ENCODE results near the gene FAM3A.

Gene FAM3A

GRCh38 chrX:154463611-154464220 is 52.3 kb downstream of the FAM3A start:
- no peak overlapping the region for H3K27ac ChIP-seq (ENCODE audit: insufficient read depth in 1 of 2, low read depth in 1 of 2, low read length in 2 of 2, poor library complexity in 1 of 2, severe bottlenecking in 2 of 2)
- CTCF ChIA-PET = no interaction called here
- no peak overlapping the region for H3K4me3 ChIP-seq (ENCODE audit: control insufficient read depth in 1 of 7, extremely low read depth in 1 of 7, insufficient read depth in 4 of 7, low read depth in 2 of 7, low read length in 6 of 7)
- peaks cover 0 to 4% (median under 1%) of the 10 kb centered on the region in 4 experiments for H3K4me1 ChIP-seq (ENCODE audit: control extremely low read depth in 1 of 4, control insufficient read depth in 4 of 4, insufficient read depth in 4 of 4, low read length in 3 of 4)
- DNase-seq = no peak
- peaks cover 0 to 5% (median 0%) of the 10 kb centered on the region in 5 experiments for H3K9me3 ChIP-seq (ENCODE audit: control extremely low read depth in 1 of 5, control insufficient read depth in 4 of 5, insufficient read depth in 2 of 5, low read depth in 1 of 5, low read length in 4 of 5)
- H3K36me3 ChIP-seq (ENCODE audit: control insufficient read depth in 4 of 4, insufficient read depth in 4 of 4, low read length in 3 of 4) = peaks cover 0 to 16% (median 6%) of the 10 kb centered on the region in 4 experiments
- POLR2A ChIA-PET = no interaction called here
- H3K27me3 ChIP-seq (replicated peaks in 2 of 5; ENCODE audit: control insufficient read depth in 4 of 5, insufficient read depth in 5 of 5, low read length in 4 of 5) = peaks cover 0 to 11% (median 0%) of the 10 kb centered on the region in 5 experiments
- WGBS (ENCODE audit: insufficient coverage) = 93% methylated on average over 32 of the region's 36 CpGs

DNA sequence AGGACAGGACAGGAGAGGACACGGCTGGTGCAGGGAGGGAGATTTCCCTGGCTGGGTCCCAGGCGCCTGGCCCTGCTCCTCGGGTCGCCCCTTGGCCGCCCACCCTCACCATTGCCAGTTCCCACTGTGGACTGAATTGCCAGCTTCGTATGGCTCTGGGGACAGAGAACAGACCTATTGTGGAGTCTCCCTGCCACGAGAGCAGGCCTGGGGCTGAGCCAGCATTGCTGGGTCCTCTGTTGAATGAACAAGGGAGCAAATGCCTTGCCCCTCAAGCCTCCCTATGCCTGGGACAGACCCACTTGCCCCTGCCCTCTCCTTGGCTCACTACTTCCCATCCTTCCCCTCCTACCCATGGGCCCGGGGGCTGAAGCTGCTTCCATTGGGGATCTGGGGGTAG is 53.6 kb downstream of the FAM3A start:
- H3K4me3 ChIP-seq (ENCODE audit: control insufficient read depth in 1 of 7, extremely low read depth in 1 of 7, insufficient read depth in 4 of 7, low read depth in 2 of 7, low read length in 6 of 7) = no peak overlapping the region
- H3K4me1 ChIP-seq (ENCODE audit: control extremely low read depth in 1 of 4, control insufficient read depth in 4 of 4, insufficient read depth in 4 of 4, low read length in 3 of 4) = peaks cover 0 to 5% (median 2%) of the 10 kb centered on the region in 4 experiments
- H3K36me3 ChIP-seq (ENCODE audit: control insufficient read depth in 4 of 4, insufficient read depth in 4 of 4, low read length in 3 of 4) = peaks cover 0 to 16% (median 5%) of the 10 kb centered on the region in 4 experiments
- POLR2A ChIA-PET = no interaction called here
- WGBS (ENCODE audit: insufficient coverage) = 100% methylated on average over 7 of the region's 8 CpGs
- CTCF ChIA-PET = interaction anchor here (1.1 to 1.8 kb wide), 2 partner anchors 11 to 80 kb away, joined by 3 to 5 read pairs; no protein-coding TSS in a partner anchor
- peaks cover 0 to 11% (median 0%) of the 10 kb centered on the region in 5 experiments for H3K27me3 ChIP-seq (replicated peaks in 2 of 5; ENCODE audit: control insufficient read depth in 4 of 5, insufficient read depth in 5 of 5, low read length in 4 of 5)
- H3K9me3 ChIP-seq (ENCODE audit: control extremely low read depth in 1 of 5, control insufficient read depth in 4 of 5, insufficient read depth in 2 of 5, low read depth in 1 of 5, low read length in 4 of 5) = peaks cover 0 to 3% (median 0%) of the 10 kb centered on the region in 5 experiments
- DNase-seq = no peak
- H3K27ac ChIP-seq (ENCODE audit: insufficient read depth in 1 of 2, low read depth in 1 of 2, low read length in 2 of 2, poor library complexity in 1 of 2, severe bottlenecking in 2 of 2) = no peak overlapping the region

- H3K36me3 ChIP-seq (ENCODE audit: control insufficient read depth in 4 of 4, insufficient read depth in 4 of 4, low read length in 3 of 4) = peaks cover 0 to 16% (median 0%) of the 10 kb centered on the region in 4 experiments
- H3K4me1 ChIP-seq (ENCODE audit: control extremely low read depth in 1 of 4, control insufficient read depth in 4 of 4, insufficient read depth in 4 of 4, low read length in 3 of 4) = peaks cover 0 to 7% (median 2%) of the 10 kb centered on the region in 4 experiments
- CTCF ChIA-PET = interaction anchor here (0.5 to 1.4 kb wide), 2 partner anchors 54 to 67 kb away, joined by 3 to 6 read pairs; no protein-coding TSS in a partner anchor
- H3K27me3 ChIP-seq (replicated peaks in 2 of 5; ENCODE audit: control insufficient read depth in 4 of 5, insufficient read depth in 5 of 5, low read length in 4 of 5) = peaks cover 0 to 11% (median 0%) of the 10 kb centered on the region in 5 experiments
- no peak for DNase-seq
- H3K4me3 ChIP-seq (ENCODE audit: control insufficient read depth in 1 of 7, extremely low read depth in 1 of 7, insufficient read depth in 4 of 7, low read depth in 2 of 7, low read length in 6 of 7) = no peak overlapping the region
- POLR2A ChIA-PET = interaction anchor here (0.9 kb wide), 1 partner anchor 63 kb away, joined by 4 read pairs; no protein-coding TSS in a partner anchor
- 91% methylated on average over 23 of the region's 26 CpGs for WGBS (ENCODE audit: insufficient coverage)
- H3K9me3 ChIP-seq (ENCODE audit: control extremely low read depth in 1 of 5, control insufficient read depth in 4 of 5, insufficient read depth in 2 of 5, low read depth in 1 of 5, low read length in 4 of 5) = peaks cover 0 to 3% (median 0%) of the 10 kb centered on the region in 5 experiments
- no peak overlapping the region for H3K27ac ChIP-seq (ENCODE audit: insufficient read depth in 1 of 2, low read depth in 1 of 2, low read length in 2 of 2, poor library complexity in 1 of 2, severe bottlenecking in 2 of 2)
These were observed 55.7 kb downstream of the FAM3A start for GRCh38 chrX:154460326-154460725.

GRCh38 chrX:154459832-154460231 is 56.2 kb downstream of the FAM3A start:
- peaks cover 0 to 11% (median 0%) of the 10 kb centered on the region in 5 experiments for H3K27me3 ChIP-seq (replicated peaks in 2 of 5; ENCODE audit: control insufficient read depth in 4 of 5, insufficient read depth in 5 of 5, low read length in 4 of 5)
- WGBS (ENCODE audit: insufficient coverage) = 90% methylated on average over 13 of the region's 14 CpGs
- no peak for DNase-seq
- POLR2A ChIA-PET = no interaction called here
- no peak overlapping the region for H3K4me3 ChIP-seq (ENCODE audit: control insufficient read depth in 1 of 7, extremely low read depth in 1 of 7, insufficient read depth in 4 of 7, low read depth in 2 of 7, low read length in 6 of 7)
- CTCF ChIA-PET = interaction anchor here (1.4 kb wide), 1 partner anchor 67 kb away, joined by 6 read pairs; no protein-coding TSS in a partner anchor
- peaks cover 0 to 16% (median 0%) of the 10 kb centered on the region in 4 experiments for H3K36me3 ChIP-seq (ENCODE audit: control insufficient read depth in 4 of 4, insufficient read depth in 4 of 4, low read length in 3 of 4)
- H3K4me1 ChIP-seq (ENCODE audit: control extremely low read depth in 1 of 4, control insufficient read depth in 4 of 4, insufficient read depth in 4 of 4, low read length in 3 of 4) = peaks cover 0 to 7% (median 2%) of the 10 kb centered on the region in 4 experiments
- H3K9me3 ChIP-seq (ENCODE audit: control extremely low read depth in 1 of 5, control insufficient read depth in 4 of 5, insufficient read depth in 2 of 5, low read depth in 1 of 5, low read length in 4 of 5) = peaks cover 0 to 3% (median 0%) of the 10 kb centered on the region in 5 experiments
- H3K27ac ChIP-seq (ENCODE audit: insufficient read depth in 1 of 2, low read depth in 1 of 2, low read length in 2 of 2, poor library complexity in 1 of 2, severe bottlenecking in 2 of 2) = no peak overlapping the region

DNA sequence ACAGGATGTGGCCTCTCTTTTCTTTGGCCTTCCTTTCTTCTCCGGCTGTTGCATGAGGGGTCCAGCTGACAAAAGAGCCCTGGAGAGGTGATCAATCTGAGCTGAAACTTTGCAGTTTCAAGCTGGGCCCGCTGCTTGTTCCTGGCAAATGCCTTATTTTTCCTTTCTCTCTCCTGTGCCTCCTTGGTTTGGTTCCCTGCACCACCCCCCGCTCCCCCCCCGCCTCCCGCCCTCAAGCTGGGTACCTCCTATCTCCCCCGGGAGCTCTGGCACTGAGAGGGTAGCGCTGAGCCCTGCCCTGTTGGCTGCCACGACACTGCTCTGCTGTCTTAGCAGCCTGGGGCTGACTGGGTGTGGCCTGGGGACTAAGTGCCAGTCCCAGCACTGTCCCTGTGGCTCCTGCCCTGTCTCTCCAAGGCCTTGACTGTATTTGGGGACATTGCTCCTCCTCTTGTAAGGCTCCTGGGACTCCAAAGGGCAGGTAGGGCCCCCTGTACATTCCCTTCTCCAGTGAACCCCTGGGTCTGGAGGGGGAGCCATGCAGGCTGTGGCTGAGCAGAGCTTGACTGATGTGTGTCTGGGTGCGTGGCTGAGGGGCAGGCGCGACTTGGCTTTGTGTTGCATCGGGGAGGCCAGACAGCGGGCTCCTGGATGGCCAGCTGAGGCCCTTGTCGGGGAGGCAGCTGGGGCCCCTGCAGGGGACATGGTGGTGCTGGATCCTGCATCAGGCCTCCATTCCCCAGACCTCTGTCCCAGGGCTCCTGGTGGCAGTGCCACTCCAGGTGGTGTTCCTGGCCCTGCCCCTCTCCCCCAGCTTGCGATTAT is 56.9 kb downstream of the FAM3A start:
- H3K4me1 ChIP-seq (ENCODE audit: control extremely low read depth in 1 of 4, control insufficient read depth in 4 of 4, insufficient read depth in 4 of 4, low read length in 3 of 4) = peaks cover 0 to 7% (median 2%) of the 10 kb centered on the region in 4 experiments
- H3K9me3 ChIP-seq (ENCODE audit: control extremely low read depth in 1 of 5, control insufficient read depth in 4 of 5, insufficient read depth in 2 of 5, low read depth in 1 of 5, low read length in 4 of 5) = peaks cover 0 to 3% (median 0%) of the 10 kb centered on the region in 5 experiments
- CTCF ChIA-PET = no interaction called here
- peaks cover 0 to 16% (median 0%) of the 10 kb centered on the region in 4 experiments for H3K36me3 ChIP-seq (ENCODE audit: control insufficient read depth in 4 of 4, insufficient read depth in 4 of 4, low read length in 3 of 4)
- H3K27ac ChIP-seq (ENCODE audit: insufficient read depth in 1 of 2, low read depth in 1 of 2, low read length in 2 of 2, poor library complexity in 1 of 2, severe bottlenecking in 2 of 2) = no peak overlapping the region
- H3K4me3 ChIP-seq (ENCODE audit: control insufficient read depth in 1 of 7, extremely low read depth in 1 of 7, insufficient read depth in 4 of 7, low read depth in 2 of 7, low read length in 6 of 7) = peak overlapping the region; percentile 21 to 75 (median 61)
- POLR2A ChIA-PET = interaction anchor here (1.2 to 1.3 kb wide), 2 partner anchors 11 to 68 kb away, joined by 3 read pairs; no protein-coding TSS in a partner anchor
- H3K27me3 ChIP-seq (replicated peaks in 2 of 5; ENCODE audit: control insufficient read depth in 4 of 5, insufficient read depth in 5 of 5, low read length in 4 of 5) = peaks cover 0 to 5% (median 0%) of the 10 kb centered on the region in 5 experiments
- WGBS (ENCODE audit: insufficient coverage) = 68% methylated on average over 11 of the region's 15 CpGs
- DNase-seq = no peak

DNA sequence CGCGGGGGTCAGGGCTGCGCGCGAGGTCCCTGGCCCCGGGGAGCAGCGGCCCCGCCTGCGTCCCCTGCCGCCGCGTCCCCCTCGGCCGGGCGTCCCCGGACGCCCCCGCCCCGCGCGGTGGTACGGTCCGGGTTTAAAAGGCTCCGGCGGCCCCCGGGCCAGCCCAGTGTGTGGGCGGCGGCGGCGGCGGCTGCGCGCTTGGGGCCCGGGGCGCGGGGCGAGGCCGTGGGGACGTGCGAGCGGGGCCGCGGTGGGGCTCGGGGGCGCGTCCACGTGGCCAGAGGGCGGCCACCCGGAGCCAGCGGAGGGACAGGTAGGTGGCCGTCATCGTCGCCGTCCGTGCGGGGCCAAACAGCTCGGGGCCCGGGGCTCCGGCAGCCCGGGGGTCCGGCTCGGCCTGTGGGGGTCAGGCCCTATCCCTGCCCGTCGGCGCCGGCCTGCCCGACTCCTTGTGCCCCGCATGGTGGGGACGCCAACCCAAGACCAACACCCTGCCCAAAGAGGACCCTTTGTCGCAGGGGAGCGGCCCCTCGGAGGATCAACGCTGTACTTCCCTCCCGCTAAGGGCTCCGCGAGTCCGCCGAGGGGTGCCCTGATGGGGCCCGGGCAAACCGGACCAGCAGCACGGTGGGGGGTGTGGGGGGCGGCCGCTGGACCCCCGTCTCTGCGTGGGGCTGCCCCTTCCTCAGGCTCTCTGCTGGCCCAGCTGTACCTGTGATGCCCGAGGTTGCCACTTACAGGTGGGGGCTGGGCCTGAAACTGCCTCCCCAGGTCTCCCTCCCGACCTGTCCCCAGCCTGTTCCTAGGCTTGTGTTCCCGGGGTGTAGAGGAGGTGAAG is 57.7 kb downstream of the FAM3A start, which contains the start of gene PLXNA3:
TSS of gene PLXNA3 (plus strand) at position 166 of the 838 bp plus-strand sequence. CDS start 1,903 bp downstream, outside the sequence.
- H3K9me3 ChIP-seq (ENCODE audit: control extremely low read depth in 1 of 5, control insufficient read depth in 4 of 5, insufficient read depth in 2 of 5, low read depth in 1 of 5, low read length in 4 of 5) = peaks cover 0 to 3% (median 0%) of the 10 kb centered on the region in 5 experiments
- ChIA-PET POLR2A (interaction anchor here (1.2 to 1.3 kb wide), 2 partner anchors 10 to 69 kb away, joined by 3 read pairs; no protein-coding TSS in a partner anchor), CTCF (no interaction called here)
- peak; percentile 27 to 67 (median 62) for DNase-seq
- peaks cover 0 to 7% (median 2%) of the 10 kb centered on the region in 4 experiments for H3K4me1 ChIP-seq (ENCODE audit: control extremely low read depth in 1 of 4, control insufficient read depth in 4 of 4, insufficient read depth in 4 of 4, low read length in 3 of 4)
- peaks cover 0 to 16% (median 0%) of the 10 kb centered on the region in 4 experiments for H3K36me3 ChIP-seq (ENCODE audit: control insufficient read depth in 4 of 4, insufficient read depth in 4 of 4, low read length in 3 of 4)
- H3K4me3 ChIP-seq (ENCODE audit: control insufficient read depth in 1 of 7, extremely low read depth in 1 of 7, insufficient read depth in 4 of 7, low read depth in 2 of 7, low read length in 6 of 7) = peak within 1 kb of the TSS; percentile 38 to 75 (median 61)
- H3K27ac ChIP-seq (ENCODE audit: insufficient read depth in 1 of 2, low read depth in 1 of 2, low read length in 2 of 2, poor library complexity in 1 of 2, severe bottlenecking in 2 of 2) = peak within 1 kb of the TSS in 1 of 2 experiments; percentile 1
- WGBS (ENCODE audit: insufficient coverage) = 41% methylated on average over 59 of the region's 88 CpGs
- H3K27me3 ChIP-seq (replicated peaks in 2 of 5; ENCODE audit: control insufficient read depth in 4 of 5, insufficient read depth in 5 of 5, low read length in 4 of 5) = peaks cover 0 to 5% (median 0%) of the 10 kb centered on the region in 5 experiments

Data from common myeloid progenitor, CD34-positive (primary cell).